H1 (cell line): ENCODE data around the gene UPF1. TPM values are rescaled to one million over a fixed set of nuclear protein-coding genes. Genes with fewer than 3 reads are reported as not detected.

Source experiments
- CTCF ChIA-PET: fragments of 300-600 bp; sonication (Branson Sonifier 250); formaldehyde crosslinking; loops from one replicate; lab custom pipeline; 2021; ENCODE audit not compliant: partially characterized antibody; lab: Charles Lee
- POLR2A ChIA-PET: fragments of 300-600 bp; sonication (Branson Sonifier 250); formaldehyde crosslinking; loops from one replicate; lab custom pipeline; 2021; ENCODE audit warnings: inconsistent platforms; ENCODE audit not compliant: partially characterized antibody; lab: Charles Lee
- DNase-seq, 2 experiments: peaks; one replicate each; pipeline versions ENCODE4 v3.0.0 to v3.0.0-alpha.2; 2010 to 2022; ENCODE audit warnings: low spot score in 2 of 2, low read depth in 1 of 2, mixed read lengths in 1 of 2
- FAIRE-seq: peaks from 2 replicates; lab custom pipeline; 2011; peaks lifted over from hg19 to GRCh38; lab: Jason Lieb, UNC
- H2AFZ ChIP-seq: 2 replicates; pipeline ENCODE4 v1.8.1; 2012; ENCODE audit warnings: low read length, inconsistent platforms
- H2AK5ac ChIP-seq: 2 replicates; pipeline ENCODE4 v1.6.1; 2013; ENCODE audit warnings: low read depth, low read length
- H2BK120ac ChIP-seq: replicated peaks from 2 replicates; pipeline ENCODE3; 2013; ENCODE audit warnings: low read depth, low read length, inconsistent platforms
- H2BK12ac ChIP-seq: 2 replicates; pipeline ENCODE4 v1.6.1; 2013; ENCODE audit warnings: low read depth, low read length
- H2BK15ac ChIP-seq: 2 replicates; pipeline ENCODE4 v1.6.1; 2013; ENCODE audit warnings: low read length
- H2BK20ac ChIP-seq: 2 replicates; pipeline ENCODE4 v1.6.1; 2013; ENCODE audit warnings: low read length
- H2BK5ac ChIP-seq: 2 replicates; pipeline ENCODE4 v1.6.1; 2013; ENCODE audit warnings: low read depth, low read length
- H3K14ac ChIP-seq: 2 replicates; pipeline ENCODE4 v1.6.1; 2013; ENCODE audit warnings: inconsistent platforms; ENCODE audit not compliant: insufficient read length
- H3K18ac ChIP-seq: 2 replicates; pipeline ENCODE4 v1.6.1; 2013; ENCODE audit warnings: low read length; ENCODE audit errors: extremely low read depth
- H3K23ac ChIP-seq: 2 replicates; pipeline ENCODE4 v1.6.1; 2013; ENCODE audit warnings: inconsistent platforms; ENCODE audit not compliant: insufficient read length
- H3K23me2 ChIP-seq: 2 replicates; pipeline ENCODE4 v1.6.1; 2013; ENCODE audit warnings: low read depth, low read length
- H3K27ac ChIP-seq: 2 replicates; pipeline ENCODE4 v1.6.1; 2011; ENCODE audit warnings: low read depth, low read length, inconsistent platforms
- H3K27me3 ChIP-seq, 4 experiments: replicated peaks in 1 of 4; 1 replicate in 1 of 4; 2 replicates in 3 of 4; pipeline versions ENCODE4 v1.6.1 to v1.8.1; 2011 to 2013; ENCODE audit warnings: low read length in 3 of 4, mild to moderate bottlenecking in 3 of 4, inconsistent platforms in 2 of 4, mixed read lengths in 2 of 4, moderate library complexity in 1 of 4; ENCODE audit not compliant: control insufficient read depth in 3 of 4, insufficient read depth in 3 of 4; ENCODE audit errors: extremely low read depth in 1 of 4
- H3K36me3 ChIP-seq, 4 experiments: 2 replicates each; pipeline versions ENCODE4 v1.6.1 to v1.8.1; 2011 to 2013; ENCODE audit warnings: mild to moderate bottlenecking in 4 of 4, low read length in 3 of 4, moderate library complexity in 2 of 4, control low read depth in 1 of 4, inconsistent platforms in 1 of 4; ENCODE audit not compliant: insufficient read depth in 4 of 4, control insufficient read depth in 2 of 4
- H3K4ac ChIP-seq: replicated peaks from 2 replicates; pipeline ENCODE3; 2013; ENCODE audit warnings: low read length, low read depth, mixed read lengths, inconsistent platforms; ENCODE audit not compliant: insufficient read length
- H3K4me1 ChIP-seq, 4 experiments: replicated peaks in 1 of 4; 1 replicate in 1 of 4; 2 replicates in 3 of 4; pipeline versions ENCODE4 v1.6.1 to v1.8.1; 2011 to 2013; ENCODE audit warnings: low read length in 3 of 4, inconsistent platforms in 2 of 4, mixed read lengths in 1 of 4; ENCODE audit not compliant: insufficient read depth in 4 of 4, control insufficient read depth in 3 of 4
- H3K4me2 ChIP-seq, 2 experiments: 2 replicates each; pipeline versions ENCODE4 v1.6.1 to v1.8.1; 2011 to 2013; ENCODE audit warnings: low read depth in 2 of 2, low read length in 2 of 2, control low read depth in 1 of 2, inconsistent platforms in 1 of 2, mild to moderate bottlenecking in 1 of 2; ENCODE audit not compliant: insufficient read depth in 1 of 2
- H3K4me3 ChIP-seq, 4 experiments: fragments of 200-600, 300-600 bp in 1 of 4; sonication (generic), shearing (Covaris generic), sonication (Bioruptor Twin) in 1 of 4; 2 replicates each; pipeline versions ENCODE4 v1.5.1 to v1.8.1; 2011 to 2016; ENCODE audit warnings: low read length in 4 of 4, low read depth in 3 of 4, control low read depth in 2 of 4, inconsistent platforms in 2 of 4, mild to moderate bottlenecking in 2 of 4, mixed read lengths in 1 of 4, moderate library complexity in 1 of 4; ENCODE audit not compliant: insufficient read depth in 2 of 4; ENCODE audit errors: extremely low read depth in 1 of 4
- H3K56ac ChIP-seq: replicated peaks from 2 replicates; pipeline ENCODE3; 2013; ENCODE audit warnings: low read depth, mild to moderate bottlenecking, mixed read lengths, low read length, inconsistent platforms; ENCODE audit not compliant: insufficient read length
- H3K79me1 ChIP-seq: 2 replicates; pipeline ENCODE4 v1.6.1; 2013; ENCODE audit warnings: low read depth, low read length, control low read depth
- H3K79me2 ChIP-seq, 2 experiments: 2 replicates each; pipeline versions ENCODE4 v1.6.1 to v1.8.1; 2012 to 2013; ENCODE audit warnings: low read length in 2 of 2, mild to moderate bottlenecking in 2 of 2, inconsistent platforms in 1 of 2; ENCODE audit not compliant: insufficient read depth in 2 of 2, control insufficient read depth in 1 of 2
- H3K9ac ChIP-seq, 4 experiments: replicated peaks in 1 of 4; 1 replicate in 1 of 4; 2 replicates in 3 of 4; pipeline versions ENCODE4 v1.6.1 to v1.8.1; 2011 to 2013; ENCODE audit warnings: low read depth in 3 of 4, low read length in 3 of 4, control low read depth in 2 of 4, mild to moderate bottlenecking in 2 of 4, moderate library complexity in 2 of 4, inconsistent platforms in 1 of 4; ENCODE audit errors: extremely low read depth in 1 of 4
- H3K9me3 ChIP-seq, 2 experiments: 2 replicates each; pipeline versions ENCODE4 v1.6.1 to v1.8.1; 2012 to 2013; ENCODE audit warnings: mild to moderate bottlenecking in 2 of 2, moderate library complexity in 2 of 2, control low read depth in 1 of 2, inconsistent platforms in 1 of 2, low read depth in 1 of 2, low read length in 1 of 2, mixed read lengths in 1 of 2; ENCODE audit not compliant: insufficient read depth in 2 of 2
- H4K20me1 ChIP-seq, 2 experiments: replicated peaks in 1 of 2; 2 replicates each; pipeline versions ENCODE3 to v1.8.1; 2011 to 2013; ENCODE audit warnings: inconsistent platforms in 2 of 2, low read length in 2 of 2, mild to moderate bottlenecking in 1 of 2; ENCODE audit not compliant: insufficient read depth in 2 of 2, control insufficient read depth in 1 of 2
- H4K5ac ChIP-seq: 2 replicates; pipeline ENCODE4 v1.6.1; 2013; ENCODE audit warnings: low read length, low read depth, mixed read lengths, inconsistent platforms; ENCODE audit not compliant: insufficient read length
- H4K8ac ChIP-seq: 2 replicates; pipeline ENCODE4 v1.8.0; 2013; ENCODE audit warnings: mild to moderate bottlenecking, moderate library complexity, low read length, inconsistent platforms; ENCODE audit not compliant: insufficient read depth; ENCODE audit errors: extremely low read depth
- H4K91ac ChIP-seq: replicated peaks from 2 replicates; pipeline ENCODE3; 2013; ENCODE audit warnings: low read length, mixed read lengths, inconsistent platforms; ENCODE audit not compliant: insufficient read length
- CEBPB ChIP-seq: IDR thresholded peaks from 2 replicates; pipeline ENCODE4 v1.6.1; 2012; ENCODE audit warnings: low read depth, low read length
- CREB1 ChIP-seq: IDR thresholded peaks from 2 replicates; pipeline ENCODE4 v1.6.1; 2012; ENCODE audit warnings: inconsistent platforms
- E2F6 ChIP-seq: IDR thresholded peaks from 2 replicates; pipeline ENCODE4 v1.6.1; 2012; ENCODE audit warnings: inconsistent platforms
- EGR1 ChIP-seq: IDR thresholded peaks from 2 replicates; pipeline ENCODE4 v1.6.1; 2011; ENCODE audit warnings: low read depth, low read length, borderline replicate concordance
- EZH2 ChIP-seq: fragments of 200-600 bp; sonication (generic); IDR thresholded peaks from 2 replicates; pipeline ENCODE4 v1.7.1; 2012; ENCODE audit warnings: low read depth, mild to moderate bottlenecking, moderate library complexity, low read length, inconsistent platforms; ENCODE audit not compliant: severe bottlenecking
- FOSL1 ChIP-seq: IDR thresholded peaks from 2 replicates; pipeline ENCODE4 v1.6.1; 2011; ENCODE audit warnings: mild to moderate bottlenecking, low read depth, low read length, moderate library complexity; ENCODE audit not compliant: insufficient read depth
- GABPA ChIP-seq: IDR thresholded peaks from 2 replicates; pipeline ENCODE4 v1.6.1; 2011; ENCODE audit warnings: mild to moderate bottlenecking, low read length, moderate library complexity, borderline replicate concordance; ENCODE audit not compliant: insufficient read depth
- KDM4A ChIP-seq: IDR thresholded peaks from one replicate; pipeline ENCODE4 v1.7.1; 2012; ENCODE audit warnings: low read depth, mild to moderate bottlenecking, moderate library complexity, low read length, inconsistent platforms; ENCODE audit not compliant: severe bottlenecking
- MAFK ChIP-seq: IDR thresholded peaks from 2 replicates; pipeline ENCODE4 v1.6.1; 2012; ENCODE audit warnings: low read depth, mild to moderate bottlenecking, improper control_type of control experiment, low read length
- POLR2AphosphoS5 ChIP-seq: IDR thresholded peaks from 2 replicates; pipeline ENCODE4 v1.6.1; 2011; ENCODE audit warnings: low read depth, low read length
- SUZ12 ChIP-seq: fragments of 200-600 bp; sonication (generic); IDR thresholded peaks from 2 replicates; pipeline ENCODE4 v1.6.1; 2012; ENCODE audit warnings: mild to moderate bottlenecking, inconsistent platforms, low read length, moderate library complexity, mixed read lengths
- WGBS, 2 experiments: shearing (Covaris generic) in 1 of 2; methylation state at CpG; one replicate each; pipeline versions ENCODE4 v1.1.6 to v1.1.7; 2013 to 2015; ENCODE audit warnings: low lambda C conversion rate in 2 of 2, mixed read lengths in 2 of 2, inconsistent platforms in 1 of 2, low coverage in 1 of 2, missing lambda C conversion rate in 1 of 2; ENCODE audit not compliant: insufficient replicate concordance in 2 of 2, insufficient coverage in 1 of 2, insufficient read length in 1 of 2; ENCODE audit errors: extremely low coverage in 1 of 2, missing lambda C conversion rate in 1 of 2; 5-methylcytosine and 5-hydroxymethylcytosine counted together
- polyA plus RNA-seq, 7 experiments: library from polyadenylated mRNA; depleted of rRNA in 3 of 7; stranded (reverse) in 5 of 7; unstranded in 2 of 7; fragments of >200 nt in 5 of 7; fragments of 200-250 nt in 2 of 7; gene quantifications; 1 replicate in 5 of 7; 2 replicates in 1 of 7; 4 replicates in 1 of 7; pipeline versions ENCODE4 v1.2.1 to v1.2.3, GENCODE V29; 2011 to 2013; ENCODE audit warnings: missing spikeins in 2 of 7, mixed read lengths in 2 of 7
- total RNA-seq: library from RNA; stranded (reverse); fragmentation: NEBNext Ultra II Directional; extraction: Animal tissue kit (Norgen Biotek cat#: 25700); gene quantifications from 2 replicates; pipeline ENCODE4 v1.2.1, GENCODE V29; 2021
- TF ChIP-seq, protein P1 (sequence below): IDR thresholded peaks from 2 replicates; pipeline ENCODE4 v1.6.1; 2011; ENCODE audit warnings: low read depth, mild to moderate bottlenecking, low read length; ENCODE audit not compliant: insufficient read depth

UPF1 gene
- total and polyA plus RNA-seq, 2 of the 8 experiments (the other 6 are each of a cell fraction or from before 2014, with no cell fraction given), result 46.4 to 62.0 TPM

DNA sequence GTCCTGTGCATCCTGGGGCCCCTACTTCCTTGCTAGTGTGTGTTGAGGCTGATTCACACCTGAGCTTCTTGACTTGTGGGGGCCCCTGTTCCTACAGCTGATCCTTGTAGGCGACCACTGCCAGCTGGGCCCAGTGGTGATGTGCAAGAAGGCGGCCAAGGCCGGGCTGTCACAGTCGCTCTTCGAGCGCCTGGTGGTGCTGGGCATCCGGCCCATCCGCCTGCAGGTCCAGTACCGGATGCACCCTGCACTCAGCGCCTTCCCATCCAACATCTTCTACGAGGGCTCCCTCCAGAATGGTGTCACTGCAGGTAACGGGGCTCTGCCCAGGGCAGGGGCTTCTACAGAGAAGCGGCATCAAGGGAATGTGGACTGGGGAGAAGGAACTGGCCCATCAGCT lies 25.5 kb downstream of the UPF1 start:
- H2AFZ ChIP-seq, result no peak overlapping the region
- no peak overlapping the region for H3K4ac ChIP-seq
- H4K8ac ChIP-seq, result no peak overlapping the region
- no peak overlapping the region for H3K9ac ChIP-seq
- H3K4me3 ChIP-seq, result no peak overlapping the region
- TF ChIP-seq MAFK (no peak), KDM4A (no peak), EZH2 (no peak), E2F6 (no peak), CREB1 (no peak), SUZ12 (no peak), EGR1 (no peak), GABPA (no peak), CEBPB (no peak), FOSL1 (no peak), POLR2AphosphoS5 (no peak)
- TF ChIP-seq, protein P1, sequence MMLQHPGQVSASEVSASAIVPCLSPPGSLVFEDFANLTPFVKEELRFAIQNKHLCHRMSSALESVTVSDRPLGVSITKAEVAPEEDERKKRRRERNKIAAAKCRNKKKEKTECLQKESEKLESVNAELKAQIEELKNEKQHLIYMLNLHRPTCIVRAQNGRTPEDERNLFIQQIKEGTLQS, result no peak
- no peaks in the 10 kb centered on the region for H3K79me1 ChIP-seq
- ChIA-PET CTCF (interaction anchor here (1.0 to 15.1 kb wide), 7 partner anchors 9 to 172 kb away, joined by 3 to 247 read pairs (median 4); no protein-coding TSS in a partner anchor), POLR2A (interaction anchor here (1.2 kb wide), 1 partner anchor 264 kb away, joined by 3 read pairs; no protein-coding TSS in a partner anchor)
- H2BK12ac ChIP-seq, result no peak overlapping the region
- H3K23me2 ChIP-seq, result no peaks in the 10 kb centered on the region
- H3K56ac ChIP-seq, result no peak overlapping the region
- H3K27ac ChIP-seq, result no peak overlapping the region
- H2BK5ac ChIP-seq, result no peak overlapping the region
- H3K36me3 ChIP-seq, result peaks cover 57 to 88% (median 84%) of the 10 kb centered on the region in 4 experiments
- FAIRE-seq (no peak), DNase-seq (no peak)
- no peak overlapping the region for H4K91ac ChIP-seq
- H2BK15ac ChIP-seq, result no peak overlapping the region
- no peaks in the 10 kb centered on the region for H3K79me2 ChIP-seq
- no peak overlapping the region for H3K14ac ChIP-seq
- no peak overlapping the region for H3K18ac ChIP-seq
- no peak overlapping the region for H4K5ac ChIP-seq
- no peaks in the 10 kb centered on the region for H3K27me3 ChIP-seq
- no peak overlapping the region for H2BK20ac ChIP-seq
- no peak overlapping the region for H2BK120ac ChIP-seq
- WGBS, 2 experiments, result 93% methylated on average over 13 of the region's 13 CpGs; no CpG with 5 or more reads in 1 of the 2 experiments
- H3K23ac ChIP-seq, result no peak overlapping the region
- no peak overlapping the region for H2AK5ac ChIP-seq
- no peaks in the 10 kb centered on the region for H3K4me1 ChIP-seq
- peaks cover 16 to 27% of the 10 kb centered on the region in 2 experiments for H4K20me1 ChIP-seq
- H3K9me3 ChIP-seq, result no peaks in the 10 kb centered on the region
- no peak overlapping the region for H3K4me2 ChIP-seq
